ENCODE measurements around the gene ZNF777. TPM values are rescaled to one million over a fixed set of nuclear protein-coding genes. Genes with fewer than 3 reads are reported as not detected.

ZNF777 gene
- total RNA-seq, 3 donors from 2014 or later: 5.1 to 8.5 (median 8.2) TPM

DNA sequence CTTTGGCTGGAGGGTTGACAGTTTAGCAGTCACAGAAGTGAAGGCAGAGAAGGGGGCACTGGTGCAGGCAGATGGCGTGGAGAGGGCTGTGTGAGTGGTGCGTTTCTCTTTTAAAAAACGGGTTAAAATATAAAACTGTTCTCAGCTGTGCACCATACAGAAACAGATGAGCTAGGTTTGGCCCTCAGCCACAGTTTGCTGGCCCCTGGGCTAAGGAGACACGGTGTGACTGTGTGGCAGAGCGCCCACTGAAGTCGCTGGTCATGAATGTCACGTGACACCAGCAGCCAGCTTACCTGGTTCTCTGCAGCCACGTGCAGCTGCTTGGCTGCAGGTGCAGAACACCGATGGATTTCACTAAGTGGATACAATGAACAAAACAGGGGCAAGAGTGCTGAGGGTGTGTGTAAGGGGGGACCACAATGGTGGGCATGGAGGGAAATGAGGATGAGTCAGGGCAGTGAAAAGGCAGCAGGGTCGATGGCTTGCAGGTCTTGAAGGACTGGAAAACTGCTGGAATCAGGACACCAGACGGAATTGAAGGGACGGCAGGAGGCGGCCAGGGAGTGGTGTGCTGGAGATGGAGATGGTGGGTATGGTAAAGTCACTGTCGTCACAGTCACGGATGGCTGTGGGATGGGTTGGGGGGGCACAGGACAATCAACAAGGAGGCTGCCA lies 29.4 kb upstream of the ZNF777 start:
- H3K9me3 ChIP-seq: no peaks in the 10 kb centered on the region
- no peak for TF ChIP-seq POLR2A (IDR thresholded peaks at IDR 0.05)
- TF ChIP-seq POLR2AphosphoS5 (IDR thresholded peaks at IDR 0.05): no peak
- TF ChIP-seq CTCF (IDR thresholded peaks at IDR 0.05): no peak
- no peaks in the 10 kb centered on the region for H3K36me3 ChIP-seq
- no peaks in the 10 kb centered on the region for H3K27me3 ChIP-seq
- H3K4me3 ChIP-seq: no peak overlapping the region
- intact Hi-C loops (cut with DNase I; ENCODE audit: low total_unique reads): no loop called here
- DNase-seq (ENCODE audit: low spot score in 2 of 2): no peak
- H3K4me1 ChIP-seq: no peaks in the 10 kb centered on the region
- no peak overlapping the region for H3K27ac ChIP-seq

DNA sequence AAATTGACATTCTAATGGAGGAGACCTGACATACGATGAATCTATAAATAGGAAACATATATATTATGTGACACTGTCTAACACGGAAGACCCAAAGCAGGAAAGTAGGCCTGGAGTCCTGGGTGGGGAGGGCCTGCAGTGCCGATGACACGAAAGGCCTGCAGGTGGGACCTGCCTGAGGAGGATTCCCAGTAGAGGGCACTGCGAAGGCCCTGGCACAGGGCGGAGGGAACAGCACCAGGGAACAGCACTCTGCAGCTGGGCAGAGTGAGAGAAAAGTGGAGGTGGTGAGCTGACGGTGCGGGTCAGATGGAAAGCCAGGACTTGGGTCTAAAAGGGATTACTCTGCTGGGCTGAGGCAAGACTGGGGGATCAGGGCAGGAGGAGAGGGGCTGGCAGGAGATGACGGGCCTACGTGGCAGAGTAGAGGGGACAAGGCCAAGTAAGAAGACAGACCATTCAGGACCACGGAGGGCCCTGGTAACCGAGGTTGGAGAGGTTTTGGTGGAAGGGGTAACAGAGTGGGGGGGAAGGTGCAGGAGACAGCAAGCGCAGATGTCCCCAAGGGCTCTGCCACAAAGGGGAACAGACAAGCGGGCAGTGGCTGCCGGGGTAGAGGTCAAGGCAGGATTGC lies 28.6 kb upstream of the ZNF777 start:
- H3K9me3 ChIP-seq: no peaks in the 10 kb centered on the region
- no peak overlapping the region for H3K27ac ChIP-seq
- intact Hi-C loops (cut with DNase I; ENCODE audit: low total_unique reads): no loop called here
- no peak overlapping the region for H3K4me3 ChIP-seq
- H3K27me3 ChIP-seq: no peaks in the 10 kb centered on the region
- TF ChIP-seq POLR2A (IDR thresholded peaks at IDR 0.05) (no peak), POLR2AphosphoS5 (IDR thresholded peaks at IDR 0.05) (no peak), CTCF (IDR thresholded peaks at IDR 0.05) (no peak)
- no peak for DNase-seq (ENCODE audit: low spot score in 2 of 2)
- H3K36me3 ChIP-seq: no peaks in the 10 kb centered on the region
- H3K4me1 ChIP-seq: no peaks in the 10 kb centered on the region

DNA sequence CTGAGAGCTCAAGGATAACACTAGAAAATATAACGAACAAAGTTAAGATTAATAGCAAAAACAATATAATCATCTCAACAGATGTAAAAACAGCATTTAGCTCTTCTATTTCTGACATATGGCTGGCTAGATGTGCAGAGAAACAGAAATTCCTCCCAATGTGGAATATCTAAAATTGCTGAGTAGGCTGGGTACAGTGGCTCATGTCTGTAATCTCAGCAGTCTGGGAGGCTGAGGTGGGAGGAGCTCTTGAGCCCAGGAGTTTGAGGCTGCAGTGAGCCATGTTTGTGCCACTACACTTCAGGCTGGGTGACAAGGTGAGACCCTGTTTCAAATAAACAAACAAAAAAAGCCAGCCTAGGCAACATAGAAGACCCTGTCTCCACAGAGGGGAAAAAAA lies 18.7 kb upstream of the ZNF777 start:
- H3K36me3 ChIP-seq: peaks cover 6% of the 10 kb centered on the region
- H3K4me3 ChIP-seq: no peak overlapping the region
- H3K27ac ChIP-seq: no peak overlapping the region
- H3K4me1 ChIP-seq: no peaks in the 10 kb centered on the region
- intact Hi-C loops (cut with DNase I; ENCODE audit: low total_unique reads): loop anchor here (10.0 kb wide), 1 partner anchor 355 kb away; the partner anchor contains the start of gene ZNF862
- no peak for DNase-seq (ENCODE audit: low spot score in 2 of 2)
- no peaks in the 10 kb centered on the region for H3K27me3 ChIP-seq
- H3K9me3 ChIP-seq: no peaks in the 10 kb centered on the region
- TF ChIP-seq POLR2A (IDR thresholded peaks at IDR 0.05) (no peak), POLR2AphosphoS5 (IDR thresholded peaks at IDR 0.05) (no peak), CTCF (IDR thresholded peaks at IDR 0.05) (no peak)

GRCh38 chr7:149478754-149479153 lies 17.9 kb upstream of the ZNF777 start:
- H3K36me3 ChIP-seq: peaks cover 11% of the 10 kb centered on the region
- H3K4me1 ChIP-seq: no peaks in the 10 kb centered on the region
- H3K4me3 ChIP-seq: no peak overlapping the region
- intact Hi-C loops (cut with DNase I; ENCODE audit: low total_unique reads): loop anchor here (10.0 kb wide), 1 partner anchor 356 kb away; the partner anchor contains the start of gene ZNF862
- H3K9me3 ChIP-seq: no peaks in the 10 kb centered on the region
- DNase-seq (ENCODE audit: low spot score in 2 of 2): no peak
- TF ChIP-seq POLR2AphosphoS5 (IDR thresholded peaks at IDR 0.05) (no peak), POLR2A (IDR thresholded peaks at IDR 0.05) (no peak), CTCF (IDR thresholded peaks at IDR 0.05) (no peak)
- H3K27me3 ChIP-seq: no peaks in the 10 kb centered on the region
- H3K27ac ChIP-seq: no peak overlapping the region
